HG02943 (cell line): ENCODE measurements around the gene KCNMB1.
"Not testable (repeated sequence)": the region's sequence is repeated elsewhere in the genome, so short reads cannot be mapped to it uniquely, and the experiment has no call there.

Experiments used
- ATAC-seq: cut with Tn5 transposase; IDR thresholded peaks from one replicate; pipeline ENCODE4 v1.9.1; 2021; ENCODE audit warnings: mild to moderate bottlenecking, low read depth, moderate library complexity; ENCODE audit not compliant: unreplicated experiment

KCNMB1 gene

DNA sequence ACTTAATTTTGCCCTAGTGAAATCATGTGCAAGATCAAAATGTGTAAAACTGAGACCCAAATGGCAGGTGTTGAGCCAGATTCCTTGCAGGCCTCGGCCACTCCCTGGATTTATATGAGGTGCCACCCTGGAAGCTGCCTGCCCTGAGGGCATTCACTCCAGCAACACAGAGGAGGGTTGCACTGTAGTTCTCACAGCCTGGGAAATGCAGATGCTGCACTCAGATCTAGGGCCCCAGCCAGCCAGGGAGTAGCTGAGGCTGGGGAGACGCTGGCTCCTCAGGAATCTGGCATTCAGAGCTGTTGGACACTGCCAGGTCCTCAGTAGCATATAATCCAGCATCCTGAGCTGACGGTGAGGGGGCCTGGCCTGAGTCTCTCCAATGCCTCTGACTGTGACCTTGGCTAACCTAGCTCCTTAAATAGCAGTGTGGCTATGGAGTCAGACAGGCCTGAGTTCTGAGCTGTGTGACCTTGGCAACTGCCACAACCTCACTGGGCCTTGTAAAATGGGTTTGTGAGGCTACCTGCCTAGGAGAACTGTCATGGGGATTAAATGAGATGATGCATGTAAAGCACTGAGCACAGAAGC, 8.7 kb downstream of the KCNMB1 start:
- no peak for ATAC-seq

DNA sequence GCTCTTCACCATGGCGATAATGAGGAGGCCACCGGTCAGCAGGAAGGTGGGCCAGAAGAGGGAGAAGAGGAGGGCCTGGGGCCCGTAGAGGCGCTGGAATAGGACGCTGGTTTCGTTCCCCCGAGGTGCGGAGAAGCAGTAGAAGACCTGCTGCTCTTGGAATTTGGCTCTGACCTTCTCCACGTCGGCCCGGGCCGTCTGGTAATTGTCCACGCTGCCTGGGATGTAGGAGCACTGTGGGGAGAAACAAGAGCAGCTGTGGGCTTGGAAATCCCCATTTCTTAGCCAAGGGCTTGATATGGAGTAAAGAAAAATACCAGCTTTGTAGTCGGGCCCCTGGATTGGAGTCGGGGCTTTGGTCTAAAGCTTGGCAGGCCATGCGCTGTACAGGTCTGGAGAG, 10.4 kb downstream of the KCNMB1 start:
- ATAC-seq: no peak

DNA sequence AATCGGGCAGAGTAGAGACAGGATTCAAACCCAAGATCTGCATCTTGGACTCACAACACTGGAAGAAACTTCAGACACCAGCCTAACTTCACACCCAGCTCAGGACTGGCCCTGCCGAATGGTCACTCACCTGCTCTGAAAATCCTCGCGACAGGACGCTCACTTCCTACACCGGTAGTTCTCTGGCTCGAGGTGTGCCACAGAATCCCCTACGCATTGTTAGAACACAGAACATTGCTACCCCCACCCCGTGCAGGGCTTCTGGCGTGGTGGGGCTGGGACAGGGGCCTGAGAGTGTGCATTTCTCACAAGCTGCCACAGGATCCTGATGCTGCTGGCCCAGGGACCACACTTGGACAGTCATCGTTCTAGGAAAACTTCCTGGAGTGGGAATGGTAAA, 12.1 kb downstream of the KCNMB1 start:
- no peak for ATAC-seq

DNA sequence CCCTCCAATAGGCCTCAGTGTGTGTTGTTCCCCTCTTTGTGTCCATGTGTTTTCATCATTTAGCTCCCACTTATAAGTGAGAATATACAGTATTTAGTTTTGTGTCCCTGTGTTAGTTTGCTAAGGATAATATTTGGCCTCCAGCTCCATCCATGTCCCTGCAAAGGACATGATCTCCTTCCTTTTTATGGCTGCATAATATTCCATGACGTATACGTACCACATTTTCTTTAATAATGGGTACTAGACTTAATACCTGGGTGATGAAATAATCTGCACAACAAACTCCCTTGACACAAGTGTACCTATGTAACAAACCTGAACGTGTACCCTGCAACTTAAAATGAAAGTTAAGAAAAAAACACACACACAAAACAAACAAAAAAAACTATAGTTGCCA, 12.6 kb downstream of the KCNMB1 start:
- not testable (repeated sequence) for ATAC-seq

DNA sequence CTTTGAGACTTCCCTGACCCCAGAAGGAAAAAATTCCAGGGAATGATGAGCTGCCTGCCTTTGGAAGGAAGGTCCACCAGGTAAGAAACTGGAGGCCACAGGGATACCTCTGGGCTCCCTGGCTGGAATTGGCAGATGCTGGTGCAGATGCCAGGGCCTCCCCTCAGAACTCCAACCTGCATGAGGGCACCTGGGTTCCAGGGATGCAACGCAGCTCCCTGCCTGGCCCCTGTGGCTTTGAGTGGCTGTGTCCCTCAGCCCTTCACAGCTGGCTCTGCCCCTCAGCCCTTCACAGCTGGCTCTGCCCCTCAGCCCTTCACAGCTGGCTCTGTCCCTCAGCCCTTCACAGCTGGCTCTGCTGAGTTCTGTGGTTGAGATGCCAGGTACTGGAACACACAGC, 13.9 kb downstream of the KCNMB1 start:
- ATAC-seq: no peak

DNA sequence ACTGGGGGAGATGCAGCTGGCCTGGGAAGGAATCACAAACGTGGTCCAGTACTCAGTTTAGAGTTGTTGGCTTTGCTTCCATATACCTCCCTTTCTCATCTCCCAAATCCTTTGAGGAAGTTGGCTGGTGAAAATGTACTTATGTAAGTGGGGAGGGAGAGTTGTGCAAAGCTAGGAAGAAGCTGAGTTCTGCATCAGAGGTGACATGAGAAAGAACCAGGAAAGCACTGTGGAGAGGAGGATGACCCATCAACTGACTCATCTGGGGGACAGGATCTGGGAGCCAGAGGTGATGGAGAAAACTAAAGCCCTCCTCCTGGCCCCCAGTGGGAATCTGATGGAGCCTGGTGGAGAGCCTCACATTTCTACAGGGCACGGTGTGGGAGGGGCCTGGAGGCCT, 16.2 kb downstream of the KCNMB1 start:
- no peak for ATAC-seq

DNA sequence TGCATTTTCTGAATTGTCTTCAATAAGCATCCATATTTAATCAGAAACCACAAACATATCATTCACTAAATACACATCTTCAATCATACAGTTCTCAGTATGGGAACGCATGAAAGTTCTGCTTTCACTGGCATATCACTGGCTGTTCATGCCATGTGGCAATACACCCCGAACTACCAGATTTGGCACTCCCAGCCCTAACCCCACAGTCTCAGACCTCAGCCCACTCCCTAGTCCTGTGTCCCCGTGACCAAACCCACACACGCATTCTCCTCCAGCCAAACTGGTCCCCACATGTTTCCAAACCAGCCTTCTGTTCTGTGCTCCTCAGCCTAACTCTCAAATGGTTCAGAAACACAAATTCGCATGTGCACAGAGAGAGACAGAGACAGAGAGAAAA, 20.6 kb downstream of the KCNMB1 start:
- ATAC-seq: no peak

GRCh38 chr5:170366276-170366675, 22.9 kb downstream of the KCNMB1 start:
- ATAC-seq: no peak

GRCh38 chr5:170365831-170366230, 23.3 kb downstream of the KCNMB1 start:
- no peak for ATAC-seq

DNA sequence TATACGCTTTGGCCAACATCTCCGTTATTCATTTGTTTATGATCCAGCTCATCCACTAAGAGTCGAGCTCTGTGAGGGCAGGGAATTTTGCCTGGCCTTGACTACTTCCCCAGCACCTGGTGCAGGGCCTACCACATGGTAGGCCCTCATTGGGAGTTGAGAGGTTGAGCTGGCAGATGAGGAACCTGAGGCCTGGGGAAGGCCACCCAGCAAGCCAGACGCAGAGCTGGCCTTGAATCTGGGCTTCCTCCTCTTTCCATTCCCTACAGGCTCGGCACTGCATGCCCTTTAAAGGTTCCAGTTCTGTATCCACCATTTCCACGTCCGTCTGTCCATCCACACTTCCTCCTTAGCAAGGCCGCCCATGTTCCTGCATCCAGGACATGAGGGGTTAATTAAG, 24.2 kb downstream of the KCNMB1 start:
- ATAC-seq: no peak

GRCh38 chr5:170363671-170364070, 25.5 kb downstream of the KCNMB1 start:
- no peak for ATAC-seq

- no peak for ATAC-seq
Observed at GRCh38 chr5:170362656-170363055, 26.5 kb downstream of the KCNMB1 start.

DNA sequence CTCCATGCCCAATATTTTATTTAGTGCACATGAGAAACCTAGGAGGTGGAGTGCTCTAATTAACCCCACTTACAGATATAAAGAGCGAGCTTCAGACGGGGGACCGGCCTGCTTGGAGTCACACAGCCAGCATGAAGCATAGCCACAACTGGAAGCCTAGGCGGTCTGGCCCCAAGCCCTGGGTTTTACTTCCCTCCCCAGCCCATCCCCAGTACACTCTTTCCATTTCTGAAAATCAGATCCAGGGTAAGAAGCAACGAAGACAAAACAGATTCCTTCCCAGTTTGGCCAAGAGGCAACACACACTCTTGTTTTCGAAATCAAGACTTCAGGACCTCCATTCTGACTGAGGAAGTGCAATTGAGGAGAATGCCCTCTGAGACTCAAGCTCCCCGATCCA, 27.1 kb downstream of the KCNMB1 start:
- ATAC-seq: no peak

- no peak for ATAC-seq
Observed at GRCh38 chr5:170361616-170362015, 27.6 kb downstream of the KCNMB1 start.

DNA sequence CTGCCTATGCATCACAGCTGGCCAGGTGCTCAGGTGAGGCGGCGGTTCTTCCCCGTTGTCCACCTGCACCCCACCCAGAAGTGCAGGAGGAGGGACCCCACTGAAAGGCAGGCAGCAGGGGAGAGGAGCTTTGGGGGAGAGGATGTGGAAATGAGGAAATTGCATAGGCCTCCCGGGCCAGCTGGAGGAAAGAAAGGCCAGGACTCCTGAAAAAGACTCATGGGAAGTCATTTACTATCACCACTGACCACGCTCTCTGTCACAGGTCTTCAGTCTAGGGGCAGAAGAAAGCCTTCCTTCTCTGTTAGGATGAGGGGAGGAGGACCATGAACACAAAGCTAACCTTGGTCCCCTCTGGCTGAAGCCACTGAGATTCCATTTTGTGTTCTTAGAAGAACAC, 28.1 kb downstream of the KCNMB1 start:
- no peak for ATAC-seq

- no peak for ATAC-seq
Observed at GRCh38 chr5:170360709-170361108, 28.5 kb downstream of the KCNMB1 start.

DNA sequence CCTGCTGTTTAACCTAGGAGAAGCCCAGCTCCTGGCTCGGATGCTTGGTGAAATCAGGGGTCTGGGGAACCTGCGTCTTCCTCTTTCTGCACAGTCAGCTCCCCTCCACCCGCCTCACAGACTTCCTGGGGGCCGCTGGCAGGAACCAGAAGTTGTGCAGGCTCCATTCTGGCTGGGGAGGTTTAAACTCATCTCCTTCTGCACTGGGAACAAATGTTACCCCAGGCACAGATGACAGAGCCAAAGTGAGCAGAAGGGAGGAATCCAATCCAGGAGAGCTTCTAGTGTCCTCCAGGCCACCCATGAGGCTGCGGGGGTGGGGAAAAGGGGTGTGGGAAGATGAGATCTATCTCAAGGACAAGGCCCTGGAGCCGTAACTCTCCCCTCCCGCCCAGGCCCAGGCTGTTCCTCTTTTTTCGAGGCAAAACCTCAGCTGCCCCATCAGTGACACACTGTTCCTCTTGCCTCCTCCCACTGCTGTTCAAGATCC, 31.2 kb downstream of the KCNMB1 start:
- ATAC-seq: no peak

DNA sequence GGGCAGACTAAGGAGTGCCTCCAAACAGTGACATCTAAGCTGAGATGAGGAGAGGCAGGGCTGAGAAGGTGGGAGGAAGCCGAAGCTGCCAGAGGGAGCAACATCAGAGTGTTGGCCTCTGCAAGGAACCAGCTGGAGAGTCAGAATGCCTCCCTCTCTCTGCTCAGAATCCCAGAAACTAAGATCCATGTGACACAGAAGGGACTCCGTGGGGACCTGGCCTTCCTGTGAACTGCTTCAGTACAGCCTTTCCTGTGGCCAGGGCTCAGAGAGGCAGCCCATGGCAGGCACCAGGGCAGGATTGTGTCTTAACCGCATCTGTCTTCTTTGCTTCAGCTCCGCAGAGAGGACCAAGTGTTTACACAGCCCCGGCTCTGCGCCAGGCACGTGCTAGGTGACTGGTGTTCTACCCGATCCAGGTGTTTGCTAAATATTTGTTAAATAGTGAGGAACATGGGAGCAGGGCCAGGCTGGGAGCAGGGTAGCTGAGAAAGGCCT, 33.5 kb downstream of the KCNMB1 start:
- ATAC-seq: no peak

GRCh38 chr5:170353961-170354360, 35.2 kb downstream of the KCNMB1 start:
- ATAC-seq: no peak

DNA sequence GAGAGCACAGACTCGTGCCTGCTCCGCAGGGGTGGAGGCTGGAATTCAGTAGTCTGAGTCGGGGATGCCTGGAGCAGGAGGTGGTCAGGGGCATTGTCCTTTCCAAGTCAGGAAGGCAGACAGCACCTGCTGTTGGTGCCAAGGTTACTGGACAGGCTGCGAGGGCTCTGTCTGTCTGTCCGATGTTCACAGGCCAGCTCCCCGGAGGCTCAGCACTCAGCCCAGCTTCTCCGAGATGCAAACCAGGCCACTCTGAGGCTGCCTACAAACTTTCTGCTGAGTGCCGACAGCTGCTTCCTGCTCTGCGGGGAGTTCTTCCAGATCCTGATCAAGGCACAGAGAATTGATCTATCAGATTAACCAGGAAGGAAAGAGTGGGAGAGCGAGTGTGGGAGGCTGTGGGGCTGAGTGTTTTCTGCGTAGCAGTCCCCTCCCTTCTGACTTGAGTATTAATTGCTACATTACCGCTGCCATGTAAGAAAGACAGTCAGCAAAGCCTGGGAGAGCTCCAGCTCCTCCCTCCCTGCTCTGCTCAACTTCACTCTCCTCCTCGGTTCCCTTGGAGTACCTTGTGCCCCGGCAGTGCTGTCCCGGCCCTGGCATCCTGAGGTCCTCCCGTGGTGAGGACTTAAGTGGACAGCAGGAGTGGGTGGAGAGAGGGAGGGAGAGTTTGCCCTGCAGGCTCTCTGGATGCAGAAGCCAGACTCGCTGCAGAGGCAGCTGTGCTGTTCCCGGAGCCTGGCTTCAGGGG, 36.0 kb downstream of the KCNMB1 start:
- ATAC-seq: no peak

DNA sequence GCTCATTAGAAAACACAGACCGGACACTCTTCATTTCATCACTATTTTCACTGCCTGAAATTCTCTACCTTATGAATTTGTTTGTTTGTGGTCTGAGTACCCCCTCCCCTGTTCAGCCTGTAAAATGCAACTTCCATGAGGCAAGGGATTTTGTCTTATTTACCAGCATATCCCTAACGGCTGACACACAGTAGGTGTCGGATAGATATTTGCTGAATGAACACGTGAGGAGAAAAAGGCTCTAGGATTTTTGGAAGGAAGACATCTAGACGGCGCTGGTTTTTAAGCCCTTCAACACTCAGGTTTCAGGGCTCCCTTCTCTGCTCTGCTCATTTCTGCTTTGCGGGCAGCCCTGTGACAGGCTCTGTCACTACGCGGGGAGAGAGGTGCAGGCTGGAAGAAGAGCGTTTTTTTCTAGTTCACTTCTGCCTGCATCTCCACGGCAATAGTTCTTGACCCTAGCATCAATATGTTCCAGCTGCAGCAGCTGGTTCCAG, 41.0 kb downstream of the KCNMB1 start:
- no peak for ATAC-seq

DNA sequence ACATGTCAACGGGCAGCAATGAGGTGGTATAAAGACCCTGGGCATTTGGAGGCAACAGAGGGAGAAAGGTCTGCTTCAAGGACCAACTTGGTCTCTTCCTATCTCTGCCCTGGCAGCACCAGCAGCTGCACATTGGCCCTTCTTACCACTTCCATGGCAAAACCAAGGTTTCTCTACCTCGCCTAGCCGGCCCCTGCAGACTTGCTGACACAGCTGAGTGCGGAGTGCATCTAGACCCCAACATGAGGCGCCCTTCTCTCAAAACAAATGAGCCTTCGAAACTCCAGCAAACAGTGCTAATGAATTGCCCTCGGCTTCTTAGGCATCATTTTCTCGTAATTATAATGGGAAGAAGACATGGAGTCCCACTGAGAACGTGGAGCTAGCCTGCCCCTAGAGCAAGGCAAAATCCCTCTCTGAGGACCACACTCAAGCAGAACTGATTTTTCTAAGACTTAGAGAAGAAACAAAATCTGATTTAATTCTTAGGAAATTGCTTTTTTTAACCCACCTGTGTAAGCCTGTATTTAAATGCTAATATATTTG, 42.1 kb downstream of the KCNMB1 start:
- no peak for ATAC-seq
